HUDEP-2 (cell line): ENCODE data around the gene SP3.
A peak's percentile ranks its signal among the peaks of the same experiment; 100 is the strongest.

Experiments
- DNase-seq, 76 experiments: peaks; one replicate each; lab custom pipeline; 2025; ENCODE audit not compliant: unreplicated experiment in 76 of 76; lab: John Stamatoyannopoulos, UW

The SP3 gene

DNA sequence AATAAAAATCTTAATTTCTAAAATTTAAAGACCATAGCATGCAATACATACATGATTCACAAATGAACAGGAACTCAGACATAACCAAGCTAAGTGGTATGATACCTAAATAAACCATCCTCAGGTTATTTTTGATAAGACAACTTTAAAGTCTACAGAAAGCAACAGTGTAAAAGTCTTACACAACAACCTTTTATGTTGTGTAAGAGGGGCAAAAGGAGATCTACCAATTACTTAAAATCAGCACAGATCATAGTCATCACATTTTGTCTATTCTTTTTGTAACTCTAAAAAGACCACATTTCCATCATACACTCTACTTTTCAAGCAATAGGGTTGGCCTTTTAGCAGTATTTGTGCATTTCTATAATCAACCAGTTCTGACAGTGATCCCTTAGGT lies 16.3 kb downstream of the SP3 start:
- no peak for DNase-seq

- DNase-seq = no peak
These were observed 17.0 kb downstream of the SP3 start for GRCh38 chr2:173948198-173948597.

- no peak for DNase-seq
These were observed 18.0 kb downstream of the SP3 start for GRCh38 chr2:173947131-173947530.

GRCh38 chr2:173943738-173944137 lies 21.4 kb downstream of the SP3 start:
- no peak for DNase-seq

GRCh38 chr2:173942861-173943523 lies 22.2 kb downstream of the SP3 start:
- DNase-seq = no peak

- no peak for DNase-seq
These were observed 23.6 kb downstream of the SP3 start for GRCh38 chr2:173941567-173941966.

DNA sequence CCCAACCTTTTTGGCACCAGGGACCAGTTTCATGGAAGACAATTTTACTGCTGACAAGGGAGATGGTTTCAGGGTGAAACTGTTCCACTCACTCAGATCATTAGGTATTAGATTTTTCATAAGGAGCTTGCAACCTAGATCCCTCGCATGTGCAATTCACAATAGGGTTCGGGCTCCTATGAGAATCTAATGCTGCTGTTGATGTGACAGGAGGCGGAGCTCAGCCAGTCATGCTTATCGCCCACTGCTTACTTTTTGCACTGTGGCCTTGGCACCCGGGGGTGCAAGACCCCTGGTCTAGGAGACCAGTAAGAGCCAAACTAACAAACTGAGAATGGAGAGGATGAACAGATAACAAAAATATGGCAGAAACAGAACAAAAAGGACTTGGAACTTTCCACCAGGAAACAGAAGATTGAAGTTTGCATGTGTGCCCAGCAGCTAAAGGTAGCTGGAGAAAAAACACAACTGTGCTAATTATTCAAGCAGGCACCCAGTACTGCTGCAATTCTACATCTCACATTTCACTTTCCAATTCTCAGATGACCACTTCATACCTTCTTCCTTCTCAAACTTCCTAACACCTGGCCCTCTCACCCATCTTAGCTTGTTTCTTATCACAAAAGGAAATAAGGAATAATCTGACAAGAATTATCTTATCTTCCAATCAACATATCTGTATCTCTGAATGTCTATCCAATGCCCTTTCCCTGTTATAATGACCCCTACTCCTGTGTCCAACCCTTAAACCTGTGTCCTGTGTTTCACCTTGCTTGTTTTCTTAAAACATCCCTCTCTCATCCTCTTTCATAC lies 24.8 kb downstream of the SP3 start:
- DNase-seq = no peak

DNA sequence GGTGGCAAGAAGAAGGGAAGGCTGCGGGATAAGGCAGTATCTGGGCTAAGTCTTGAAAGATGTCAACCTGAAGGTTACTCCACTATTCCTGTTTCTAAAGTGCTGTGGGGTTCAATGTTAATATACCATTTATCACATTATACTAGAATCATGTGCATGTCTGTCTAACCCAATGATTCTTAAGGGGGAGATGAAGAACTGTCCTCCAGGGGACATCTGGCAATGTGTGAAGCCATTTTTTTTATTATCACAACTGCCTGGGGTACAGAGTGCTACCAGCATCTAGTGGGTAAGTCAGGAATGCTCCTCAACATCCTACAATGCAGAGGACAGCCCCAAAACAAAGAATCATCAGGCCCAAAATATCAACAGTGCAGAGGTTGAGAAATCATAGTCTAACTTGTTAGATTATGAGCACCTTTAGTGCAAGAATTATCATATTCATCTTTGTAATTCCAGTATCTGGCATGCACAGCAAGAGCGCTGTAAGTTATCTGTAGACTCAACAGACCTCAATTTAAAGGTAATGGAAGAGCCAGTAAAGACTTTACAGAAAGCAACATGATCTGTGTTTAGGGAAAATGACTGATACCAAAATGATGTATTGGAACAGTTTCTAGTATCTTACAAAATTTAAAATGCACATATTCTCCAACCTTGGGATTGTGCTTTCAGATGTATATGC lies 26.3 kb downstream of the SP3 start:
- DNase-seq = no peak

DNA sequence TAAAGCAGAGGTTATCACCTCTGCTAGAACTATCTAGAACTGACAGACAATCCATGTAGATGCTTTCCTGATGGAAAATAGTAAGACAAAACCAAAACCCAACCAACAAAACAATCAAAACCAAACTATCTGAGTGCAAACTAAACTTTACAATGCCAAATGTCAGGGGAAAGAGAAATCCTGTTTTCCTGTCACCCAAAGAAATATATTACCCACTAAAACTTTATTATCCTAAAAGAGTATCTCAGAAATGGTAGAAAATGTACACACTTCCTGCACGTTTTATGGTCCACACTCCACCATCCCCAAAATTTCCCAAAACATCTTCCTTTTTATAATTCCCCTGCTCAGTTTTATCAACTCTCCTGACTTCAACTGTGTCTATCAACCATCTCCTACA lies 29.9 kb downstream of the SP3 start:
- no peak for DNase-seq

GRCh38 chr2:173934895-173935294 lies 30.3 kb downstream of the SP3 start:
- DNase-seq = no peak

DNA sequence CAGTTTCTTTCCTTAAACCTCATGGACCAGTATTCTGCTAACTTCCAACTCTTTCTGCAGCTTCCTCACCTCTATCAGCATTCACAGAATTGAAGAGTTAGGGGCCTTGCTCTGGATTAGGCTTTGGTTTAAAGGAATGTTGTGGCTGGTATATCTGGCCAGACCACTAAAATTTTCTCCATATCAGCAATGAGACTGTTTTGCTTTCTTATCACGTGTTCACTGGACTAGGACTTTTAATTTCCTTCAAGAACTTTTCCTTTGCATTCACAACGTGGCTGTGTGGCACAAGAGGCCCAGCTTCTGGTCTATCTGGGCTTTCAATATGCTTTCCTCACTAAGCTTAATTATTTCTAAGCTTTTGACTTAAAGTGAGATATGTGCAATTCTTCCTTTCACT lies 33.4 kb downstream of the SP3 start:
- DNase-seq = no peak

DNA sequence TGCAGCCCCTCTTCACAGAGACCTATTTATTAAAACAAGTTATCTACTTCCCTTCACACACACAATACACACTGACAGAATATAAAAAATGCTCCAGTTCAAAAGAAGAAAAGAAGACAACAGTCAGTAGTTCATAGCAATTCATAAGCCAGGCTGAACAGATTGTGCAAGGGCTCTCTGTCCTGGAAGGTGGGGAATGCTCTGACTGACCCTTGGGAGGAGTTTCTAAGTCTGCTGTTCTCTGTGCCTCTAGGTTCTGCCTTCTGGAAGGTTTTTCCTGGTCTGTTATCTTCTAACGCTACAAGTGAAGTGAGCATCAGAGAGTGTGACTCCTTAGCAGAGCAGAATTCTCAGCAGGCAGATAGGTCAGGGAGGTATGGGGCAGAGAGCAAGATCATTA lies 35.7 kb downstream of the SP3 start:
- DNase-seq = no peak

- no peak for DNase-seq
These were observed 38.3 kb downstream of the SP3 start for GRCh38 chr2:173926875-173927274.

GRCh38 chr2:173924285-173924684 lies 40.9 kb downstream of the SP3 start:
- DNase-seq = no peak

- DNase-seq = no peak
These were observed 42.4 kb downstream of the SP3 start for GRCh38 chr2:173922760-173923159.

GRCh38 chr2:173922068-173922467 lies 43.1 kb downstream of the SP3 start:
- no peak for DNase-seq

DNA sequence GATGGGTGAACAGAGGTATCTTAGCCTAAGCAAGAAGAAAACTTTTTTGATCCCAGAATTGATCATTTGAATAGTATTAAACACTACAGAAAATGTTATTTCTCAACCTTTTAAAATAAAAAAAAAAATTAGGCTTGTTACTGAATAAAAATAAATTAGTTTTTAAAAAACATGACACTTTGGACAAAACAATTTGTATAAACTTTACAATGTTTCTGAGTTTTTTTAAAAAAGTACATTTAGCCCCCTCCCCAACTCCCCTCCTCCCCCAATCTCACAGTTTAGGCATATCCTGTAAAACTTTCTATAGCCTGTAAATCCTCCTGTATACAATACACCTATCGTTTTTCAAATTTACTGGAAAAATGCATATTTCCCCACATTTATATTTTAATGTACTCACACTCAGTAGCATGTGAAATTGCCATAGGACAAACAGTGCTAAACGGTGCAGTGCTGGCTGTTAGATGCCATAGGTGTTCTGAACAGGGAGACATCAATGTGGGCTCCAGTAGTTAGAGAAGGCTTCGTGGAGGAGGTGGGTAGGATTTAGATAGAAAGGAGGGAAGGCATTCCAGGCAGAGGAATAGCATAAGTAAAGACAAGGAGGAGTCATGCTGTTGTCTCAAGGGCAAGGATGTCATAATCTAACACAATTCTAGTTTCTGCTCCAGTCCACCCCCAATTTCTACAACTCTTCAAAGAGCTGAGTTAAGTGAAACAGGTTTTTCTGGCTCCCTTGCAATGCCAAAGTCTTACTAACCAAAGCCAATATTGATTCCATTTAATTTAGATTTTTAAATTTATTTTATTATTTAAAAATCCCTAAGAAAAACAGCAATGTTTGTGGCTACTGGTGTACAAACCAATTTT lies 50.9 kb downstream of the SP3 start:
- DNase-seq = no peak

DNA sequence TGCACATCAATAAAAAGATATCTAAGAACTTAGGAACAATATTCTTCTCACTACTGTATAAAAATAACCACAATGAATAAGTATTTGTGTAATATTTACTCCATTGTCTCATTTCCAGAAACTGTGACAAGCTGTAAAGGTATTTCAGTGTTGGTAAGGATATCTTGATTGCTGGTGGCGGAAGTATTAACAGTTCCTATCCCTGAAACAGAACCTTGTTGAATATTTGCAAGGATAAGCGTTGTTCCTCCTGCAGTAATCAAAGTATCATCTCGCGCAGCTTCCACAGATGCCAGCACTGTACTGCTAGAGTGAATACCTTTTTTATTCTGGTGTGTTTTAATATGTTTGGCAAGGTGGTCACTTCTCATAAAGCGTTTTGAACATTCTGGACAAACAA lies 55.3 kb downstream of the SP3 start:
- no peak for DNase-seq

DNA sequence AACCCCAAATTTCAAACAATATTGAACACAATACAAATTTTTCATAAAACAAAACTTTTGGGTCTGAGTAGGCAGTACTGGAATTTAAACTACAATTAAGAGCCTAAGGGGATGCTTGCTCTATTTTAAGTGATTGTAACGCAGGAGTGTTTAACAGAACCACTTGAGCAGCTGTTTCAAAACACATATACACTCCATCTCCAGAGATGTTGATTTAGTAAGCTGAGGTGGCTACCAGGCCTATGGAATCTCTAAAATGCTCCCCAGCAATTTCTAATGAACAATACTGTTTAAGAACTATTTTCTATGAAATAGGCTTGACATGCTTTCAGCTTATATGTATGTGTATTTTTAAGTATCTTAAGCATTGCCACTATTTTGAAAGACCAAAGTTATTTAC lies 58.5 kb downstream of the SP3 start:
- no peak for DNase-seq

- peak in 25 of 76 experiments; percentile 5 to 67 (median 26) for DNase-seq
These were observed 61.4 kb downstream of the SP3 start for GRCh38 chr2:173903601-173904394.
